HepG2 (cell line): ENCODE results near the gene CCDC57. TPM values are rescaled to one million over a fixed set of nuclear protein-coding genes. Genes with fewer than 3 reads are reported as not detected.

Experiments used
- ATF7 ChIP-seq, 2 experiments: fragments of 450-650 bp in 1 of 2; sonication (generic) in 1 of 2; formaldehyde crosslinking in 1 of 2; IDR thresholded peaks; 2 replicates each; pipeline versions ENCODE4 v1.4.0 to v1.6.1; 2016 to 2020; ENCODE audit warnings: antibody characterized with exemption in 1 of 2, mild to moderate bottlenecking in 1 of 2, missing genetic modification reagents in 1 of 2
- BRCA1 ChIP-seq: sonication (generic); formaldehyde crosslinking; IDR thresholded peaks from 2 replicates; pipeline ENCODE4 v1.4.0; 2020; ENCODE audit warnings: missing genetic modification reagents
- CHD4 ChIP-seq: fragments of 200-600 bp; sonication (generic); IDR thresholded peaks from 2 replicates; pipeline ENCODE4 v1.7.0; 2017; ENCODE audit warnings: mild to moderate bottlenecking, low read length, borderline replicate concordance
- DNMT1 ChIP-seq: sonication (generic); formaldehyde crosslinking; IDR thresholded peaks from 2 replicates; pipeline ENCODE4 v1.5.1; 2020; ENCODE audit warnings: mild to moderate bottlenecking, missing genetic modification reagents
- DNMT3B ChIP-seq: conservative IDR thresholded peaks from 2 replicates; pipeline ENCODE4 v1.6.1; 2016; ENCODE audit warnings: missing biosample characterization, control low read depth
- DR1 ChIP-seq: sonication (generic); formaldehyde crosslinking; IDR thresholded peaks from 2 replicates; pipeline ENCODE4 v1.8.0; 2021; ENCODE audit warnings: mild to moderate bottlenecking, missing genetic modification reagents, inconsistent platforms
- GATAD1 ChIP-seq: IDR thresholded peaks from 2 replicates; pipeline ENCODE4 v1.6.1; 2016; ENCODE audit warnings: missing genetic modification reagents, missing compliant biosample characterization
- KAT2B ChIP-seq: fragments of 150-350 bp; IDR thresholded peaks from 2 replicates; pipeline ENCODE4 v1.6.1; 2014; ENCODE audit warnings: low read depth, low read length, borderline replicate concordance
- KMT2A ChIP-seq: sonication (generic); formaldehyde crosslinking; IDR thresholded peaks from 2 replicates; pipeline ENCODE4 v1.4.0; 2020; ENCODE audit warnings: missing genetic modification reagents
- NFATC3 ChIP-seq: sonication (generic); formaldehyde crosslinking; IDR thresholded peaks from 2 replicates; pipeline ENCODE4 v1.5.1; 2020; ENCODE audit warnings: mild to moderate bottlenecking, missing genetic modification reagents
- NFIB ChIP-seq: sonication (generic); formaldehyde crosslinking; IDR thresholded peaks from 2 replicates; pipeline ENCODE4 v1.9.0; 2021; ENCODE audit warnings: missing genetic modification reagents, mild to moderate bottlenecking, borderline replicate concordance
- PHF8 ChIP-seq: sonication (generic); formaldehyde crosslinking; IDR thresholded peaks from 2 replicates; pipeline ENCODE4 v1.5.0; 2020; ENCODE audit warnings: missing genetic modification reagents
- TFE3 ChIP-seq: IDR thresholded peaks from 2 replicates; pipeline ENCODE4 v1.6.1; 2016
- THAP7 ChIP-seq: sonication (generic); formaldehyde crosslinking; IDR thresholded peaks from 2 replicates; pipeline ENCODE4 v1.8.1; 2023; ENCODE audit warnings: mild to moderate bottlenecking, missing genetic modification reagents
- ZBTB34 ChIP-seq: sonication (generic); formaldehyde crosslinking; IDR thresholded peaks from 2 replicates; pipeline ENCODE4 v1.8.0; 2022; ENCODE audit warnings: mild to moderate bottlenecking, missing genetic modification reagents
- ZBTB8A ChIP-seq: sonication (generic); formaldehyde crosslinking; IDR thresholded peaks from 2 replicates; pipeline ENCODE4 v1.4.0; 2020; ENCODE audit warnings: mild to moderate bottlenecking, low read depth, missing genetic modification reagents, borderline replicate concordance
- ZNF143 ChIP-seq: sonication (generic); formaldehyde crosslinking; IDR thresholded peaks from 2 replicates; pipeline ENCODE4 v1.4.0; 2020; ENCODE audit warnings: missing genetic modification reagents
- ZNF260 ChIP-seq: sonication (generic); formaldehyde crosslinking; IDR thresholded peaks from 2 replicates; pipeline ENCODE4 v1.4.0; 2020; ENCODE audit warnings: missing genetic modification reagents, low read depth, mild to moderate bottlenecking, borderline replicate concordance
- ZNF414 ChIP-seq: sonication (generic); formaldehyde crosslinking; IDR thresholded peaks from 2 replicates; pipeline ENCODE4 v1.5.0; 2020; ENCODE audit warnings: missing genetic modification reagents
- ZNF569 ChIP-seq: sonication (generic); formaldehyde crosslinking; IDR thresholded peaks from 2 replicates; pipeline ENCODE4 v1.5.0; 2020; ENCODE audit warnings: mild to moderate bottlenecking, missing genetic modification reagents, moderate library complexity, borderline replicate concordance
- ZNF737 ChIP-seq: sonication (generic); formaldehyde crosslinking; IDR thresholded peaks from 2 replicates; pipeline ENCODE4 v1.5.0; 2020; ENCODE audit warnings: missing genetic modification reagents, mild to moderate bottlenecking, borderline replicate concordance
- polyA plus RNA-seq, 8 experiments: library from polyadenylated mRNA; depleted of rRNA in 3 of 8; stranded (reverse) in 7 of 8; unstranded in 1 of 8; fragments of >200 nt; fragmentation: Illumina TruSeq in 4 of 8; extraction: Trizol in 4 of 8; gene quantifications; 2 replicates each; pipeline versions ENCODE4 v1.2.1 to v1.2.3, GENCODE V29; 2011 to 2016; ENCODE audit warnings: low read depth in 4 of 8, missing spikeins in 1 of 8, mixed read lengths in 1 of 8; ENCODE audit not compliant: insufficient read depth in 1 of 8
- total RNA-seq, 5 experiments: library from RNA; depleted of rRNA; stranded (reverse); fragments of >200 nt; fragmentation: Illumina TruSeq; extraction: Trizol; gene quantifications; 2 replicates each; pipeline ENCODE4 v1.2.3, GENCODE V29; 2016; ENCODE audit warnings: low read depth in 1 of 5
- TF ChIP-seq, protein P1 (sequence below): sonication (generic); formaldehyde crosslinking; IDR thresholded peaks from 2 replicates; pipeline ENCODE4 v1.8.1; 2023; ENCODE audit warnings: missing genetic modification reagents, mild to moderate bottlenecking, borderline replicate concordance
- TF ChIP-seq, protein P2 (sequence below): sonication (generic); formaldehyde crosslinking; conservative IDR thresholded peaks from 2 replicates; pipeline ENCODE4 v1.4.0; 2020; ENCODE audit warnings: missing genetic modification reagents

CCDC57 gene
- total and polyA plus RNA-seq, 2 of the 13 experiments (the other 11 are each of a cell fraction or from before 2014, with no cell fraction given), result 59.3 to 59.9 TPM

GRCh38 chr17:82212331-82213250 lies at the start of gene CCDC57 (continued):
- TF ChIP-seq ZNF414 (CRISPR knock-in tag), result no peak
- no peak for TF ChIP-seq ZNF737
- no peak; the same call in 1 of the 2 replicates for TF ChIP-seq ZBTB8A (CRISPR knock-in tag)
- TF ChIP-seq ATF7 (IDR thresholded peaks at IDR 0.05), result no peak
- TF ChIP-seq ATF7 (CRISPR knock-in tag; IDR thresholded peaks at IDR 0.05), result no peak
- TF ChIP-seq ZNF569 (CRISPR knock-in tag), result no peak
- no peak; the same call in 1 of the 2 replicates for TF ChIP-seq TFE3
- TF ChIP-seq KMT2A (CRISPR knock-in tag), result peak; percentile 94
- TF ChIP-seq, protein P1, sequence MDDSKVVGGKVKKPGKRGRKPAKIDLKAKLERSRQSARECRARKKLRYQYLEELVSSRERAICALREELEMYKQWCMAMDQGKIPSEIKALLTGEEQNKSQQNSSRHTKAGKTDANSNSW (CRISPR knock-in tag), result no peak
- TF ChIP-seq DNMT3B, result no peak
- TF ChIP-seq DNMT1, result peak; percentile 23; the same call in 1 of the 2 replicates
- no peak for TF ChIP-seq KAT2B
- peak; percentile 72 for TF ChIP-seq CHD4
- TF ChIP-seq BRCA1, result no peak; the same call in 1 of the 2 replicates
- TF ChIP-seq ZBTB34 (CRISPR knock-in tag), result peak; percentile 67; the same call in 1 of the 2 replicates
- no peak for TF ChIP-seq NFIB
- peak; percentile 80 for TF ChIP-seq PHF8 (CRISPR knock-in tag)
- peak; percentile 43; the same call in 1 of the 2 replicates for TF ChIP-seq ZNF143 (CRISPR knock-in tag)
- peak; percentile 94 for TF ChIP-seq GATAD1
- TF ChIP-seq, protein P2, sequence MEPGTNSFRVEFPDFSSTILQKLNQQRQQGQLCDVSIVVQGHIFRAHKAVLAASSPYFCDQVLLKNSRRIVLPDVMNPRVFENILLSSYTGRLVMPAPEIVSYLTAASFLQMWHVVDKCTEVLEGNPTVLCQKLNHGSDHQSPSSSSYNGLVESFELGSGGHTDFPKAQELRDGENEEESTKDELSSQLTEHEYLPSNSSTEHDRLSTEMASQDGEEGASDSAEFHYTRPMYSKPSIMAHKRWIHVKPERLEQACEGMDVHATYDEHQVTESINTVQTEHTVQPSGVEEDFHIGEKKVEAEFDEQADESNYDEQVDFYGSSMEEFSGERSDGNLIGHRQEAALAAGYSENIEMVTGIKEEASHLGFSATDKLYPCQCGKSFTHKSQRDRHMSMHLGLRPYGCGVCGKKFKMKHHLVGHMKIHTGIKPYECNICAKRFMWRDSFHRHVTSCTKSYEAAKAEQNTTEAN (CRISPR knock-in tag), result no peak; the same call in 1 of the 2 replicates
- TF ChIP-seq NFATC3 (CRISPR knock-in tag), result no peak
- peak; percentile 42; the same call in 1 of the 2 replicates for TF ChIP-seq THAP7 (CRISPR knock-in tag)
- TF ChIP-seq ZNF260 (CRISPR knock-in tag), result no peak
- no peak for TF ChIP-seq DR1 (CRISPR knock-in tag)
